ENCODE data around the gene DIABLO. TPM values are rescaled to one million over a fixed set of nuclear protein-coding genes. Genes with fewer than 3 reads are reported as not detected.
A peak's percentile ranks its signal among the peaks of the same experiment; 100 is the strongest.
"Not testable (repeated sequence)": the region's sequence is repeated elsewhere in the genome, so short reads cannot be mapped to it uniquely, and the experiment has no call there.

The DIABLO gene
- total RNA-seq, 1 experiment from 2014 or later: 85.1 TPM

- in situ Hi-C loops (cut with HindIII; ENCODE audit: low pct_unique_long_range_greater_than_20kb, low sequenced_read_pairs): no loop called here
- DNase-seq (ENCODE audit: low read depth, low spot score): no peak
These were observed 26.1 kb downstream of the DIABLO start for GRCh38 chr12:122199484-122200355.

- in situ Hi-C loops (cut with HindIII; ENCODE audit: low pct_unique_long_range_greater_than_20kb, low sequenced_read_pairs): no loop called here
- DNase-seq (ENCODE audit: low read depth, low spot score): no peak
These were observed 28.3 kb downstream of the DIABLO start for GRCh38 chr12:122197612-122197966.

DNA sequence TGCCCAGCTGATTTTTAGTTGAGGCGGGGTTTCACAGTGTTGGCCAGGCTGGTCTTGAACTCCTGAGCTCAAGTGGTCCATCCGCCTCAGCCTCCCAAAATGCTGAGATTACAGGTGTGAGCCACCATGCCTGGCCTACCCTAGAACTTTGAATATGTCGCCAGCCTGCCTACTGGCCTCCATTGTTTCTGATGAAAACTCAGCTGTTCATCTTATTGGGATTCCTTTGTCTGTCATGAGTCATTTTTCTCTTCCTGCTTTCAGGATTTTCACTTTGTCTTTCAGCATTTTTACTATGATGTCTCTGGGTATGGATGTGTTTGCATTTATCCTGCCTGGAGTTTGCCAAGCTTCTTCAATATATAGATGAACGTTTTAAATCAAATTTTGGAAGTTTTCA lies 30.4 kb downstream of the DIABLO start:
- DNase-seq (ENCODE audit: low read depth, low spot score): no peak
- in situ Hi-C loops (cut with HindIII; ENCODE audit: low pct_unique_long_range_greater_than_20kb, low sequenced_read_pairs): no loop called here

- no peak for DNase-seq (ENCODE audit: low read depth, low spot score)
- in situ Hi-C loops (cut with HindIII; ENCODE audit: low pct_unique_long_range_greater_than_20kb, low sequenced_read_pairs): no loop called here
These were observed 31.0 kb downstream of the DIABLO start for GRCh38 chr12:122194804-122195203.

GRCh38 chr12:122192441-122192840 lies 33.4 kb downstream of the DIABLO start:
- in situ Hi-C loops (cut with HindIII; ENCODE audit: low pct_unique_long_range_greater_than_20kb, low sequenced_read_pairs): no loop called here

DNA sequence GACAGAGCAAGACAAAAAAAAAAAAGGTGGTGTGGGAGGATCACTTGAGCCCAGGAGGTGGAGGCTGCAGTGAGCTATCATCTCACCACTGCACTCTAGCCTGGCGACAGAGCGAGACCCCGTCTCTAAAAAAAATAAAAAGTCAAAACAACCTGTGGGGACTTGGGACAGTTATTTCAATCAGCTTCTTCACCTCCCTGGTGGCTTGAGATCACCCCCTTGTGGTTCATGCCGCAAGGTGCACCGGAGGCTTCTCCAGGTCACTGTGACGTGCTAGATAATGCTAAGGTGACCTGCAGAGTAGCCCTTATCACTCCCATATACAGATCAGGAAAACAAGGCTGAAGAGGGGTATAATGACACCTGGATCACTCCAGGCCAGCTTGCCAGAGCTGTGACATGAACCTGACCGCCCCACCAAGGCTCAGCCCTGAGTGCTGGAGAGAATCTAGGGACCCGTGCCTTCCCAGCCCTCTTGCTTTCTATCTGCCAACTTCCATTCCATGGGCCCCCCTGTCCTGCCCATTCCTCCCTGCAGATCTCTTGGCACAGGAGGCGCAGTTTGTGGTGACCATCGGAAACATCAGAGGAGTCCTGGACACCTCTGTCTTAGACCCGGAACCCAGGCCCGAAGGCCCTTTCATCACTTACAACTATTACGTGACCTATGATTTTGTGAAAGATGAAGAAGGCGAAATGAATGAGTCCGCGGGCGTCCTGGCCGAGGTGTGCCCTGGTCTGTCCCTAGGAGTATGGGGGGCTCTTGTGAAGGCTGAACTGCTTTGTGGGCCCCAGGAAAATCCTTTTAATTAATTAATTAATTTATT lies 34.8 kb downstream of the DIABLO start:
- peak; percentile 73 for DNase-seq (ENCODE audit: low read depth, low spot score)
- in situ Hi-C loops (cut with HindIII; ENCODE audit: low pct_unique_long_range_greater_than_20kb, low sequenced_read_pairs): no loop called here

More at GRCh38 chr12:122192441-122192840, 33.4 kb downstream of the DIABLO start:
- DNase-seq (ENCODE audit: low read depth, low spot score): no peak

DNA sequence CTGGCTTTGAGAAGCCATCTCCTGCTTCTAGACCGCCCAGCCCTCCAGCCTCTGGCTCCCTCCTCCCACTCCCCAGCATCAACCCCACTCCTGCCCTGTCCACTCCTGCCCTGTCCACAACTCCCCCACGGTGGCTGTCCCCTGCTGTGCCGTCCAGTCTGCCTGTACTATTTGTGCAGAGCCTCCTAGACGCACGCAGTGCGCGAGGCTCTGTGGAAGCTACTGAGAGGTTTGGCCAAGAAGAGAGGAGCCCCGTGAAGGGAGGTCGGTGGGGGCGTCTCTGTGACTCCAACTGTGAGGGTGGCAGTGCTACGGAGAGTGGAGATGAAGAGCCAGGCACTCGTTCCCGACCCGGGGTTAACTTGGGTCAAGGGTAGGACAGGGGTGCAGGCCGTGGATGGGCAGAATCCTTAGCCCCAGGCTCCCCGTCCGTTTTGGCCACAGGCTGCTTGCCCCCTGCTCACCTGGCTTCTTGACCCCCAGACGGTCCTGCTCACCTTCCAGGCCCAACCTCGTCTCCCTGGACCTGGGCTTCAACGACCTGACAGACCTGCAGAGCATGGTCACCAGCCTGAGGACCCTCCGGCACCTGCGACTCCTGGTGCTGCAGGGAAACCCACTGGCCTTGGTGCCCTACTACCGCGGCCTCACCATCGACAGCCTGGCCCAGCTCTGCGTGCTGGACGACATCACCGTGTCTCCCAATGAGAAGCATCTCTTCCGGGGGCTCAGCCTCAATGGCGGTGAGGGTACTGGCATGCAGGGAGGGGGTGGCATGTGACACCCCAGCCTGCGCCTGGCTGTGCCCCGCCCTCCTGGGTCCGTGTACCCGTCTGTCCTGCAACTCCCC lies 36.0 kb downstream of the DIABLO start:
- no peak for DNase-seq (ENCODE audit: low read depth, low spot score)
- in situ Hi-C loops (cut with HindIII; ENCODE audit: low pct_unique_long_range_greater_than_20kb, low sequenced_read_pairs): no loop called here

GRCh38 chr12:122187466-122187865 lies 38.4 kb downstream of the DIABLO start:
- DNase-seq (ENCODE audit: low read depth, low spot score): no peak
- in situ Hi-C loops (cut with HindIII; ENCODE audit: low pct_unique_long_range_greater_than_20kb, low sequenced_read_pairs): no loop called here

- in situ Hi-C loops (cut with HindIII; ENCODE audit: low pct_unique_long_range_greater_than_20kb, low sequenced_read_pairs): no loop called here
These were observed 40.3 kb downstream of the DIABLO start for GRCh38 chr12:122185494-122186082.

GRCh38 chr12:122185079-122185478 lies 40.8 kb downstream of the DIABLO start:
- no peak for DNase-seq (ENCODE audit: low read depth, low spot score)
- in situ Hi-C loops (cut with HindIII; ENCODE audit: low pct_unique_long_range_greater_than_20kb, low sequenced_read_pairs): no loop called here

More at GRCh38 chr12:122185494-122186082, 40.3 kb downstream of the DIABLO start:
- no peak for DNase-seq (ENCODE audit: low read depth, low spot score)

DNA sequence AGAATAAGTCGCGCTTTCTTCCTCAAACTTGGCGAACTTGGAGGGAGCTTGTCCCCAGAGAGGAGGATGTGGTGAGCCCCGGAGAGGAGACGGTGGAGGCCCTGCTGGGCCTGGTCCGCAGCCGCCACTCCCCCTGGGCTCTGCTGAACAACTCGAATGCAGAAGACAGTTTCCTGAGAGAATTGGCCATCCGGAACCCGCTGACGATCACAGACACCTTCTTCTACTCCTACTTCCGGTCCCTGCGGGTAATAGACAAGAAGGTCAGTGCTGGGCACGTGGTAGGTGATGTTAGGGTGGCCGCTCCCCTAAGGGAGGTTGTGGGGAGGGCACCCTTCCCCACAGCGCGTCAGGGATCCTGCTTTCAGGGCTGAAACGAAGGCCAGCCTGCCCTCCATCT lies 41.3 kb downstream of the DIABLO start:
- in situ Hi-C loops (cut with HindIII; ENCODE audit: low pct_unique_long_range_greater_than_20kb, low sequenced_read_pairs): no loop called here
- no peak for DNase-seq (ENCODE audit: low read depth, low spot score)

- in situ Hi-C loops (cut with HindIII; ENCODE audit: low pct_unique_long_range_greater_than_20kb, low sequenced_read_pairs): no loop called here
- DNase-seq (ENCODE audit: low read depth, low spot score): no peak
These were observed 42.3 kb downstream of the DIABLO start for GRCh38 chr12:122183588-122183940.

- in situ Hi-C loops (cut with HindIII; ENCODE audit: low pct_unique_long_range_greater_than_20kb, low sequenced_read_pairs): no loop called here
- DNase-seq (ENCODE audit: low read depth, low spot score): no peak
These were observed 42.8 kb downstream of the DIABLO start, which contains the start of gene LRRC43 for GRCh38 chr12:122182887-122183587. Gene LRRC43 (plus strand): TSS chr12:122183123. CDS start chr12:122183145, 22 bp downstream.

GRCh38 chr12:122176473-122176872 lies 49.4 kb downstream of the DIABLO start:
- DNase-seq (ENCODE audit: low read depth, low spot score); in situ Hi-C loops (cut with HindIII; ENCODE audit: low pct_unique_long_range_greater_than_20kb, low sequenced_read_pairs): not testable (repeated sequence)

DNA sequence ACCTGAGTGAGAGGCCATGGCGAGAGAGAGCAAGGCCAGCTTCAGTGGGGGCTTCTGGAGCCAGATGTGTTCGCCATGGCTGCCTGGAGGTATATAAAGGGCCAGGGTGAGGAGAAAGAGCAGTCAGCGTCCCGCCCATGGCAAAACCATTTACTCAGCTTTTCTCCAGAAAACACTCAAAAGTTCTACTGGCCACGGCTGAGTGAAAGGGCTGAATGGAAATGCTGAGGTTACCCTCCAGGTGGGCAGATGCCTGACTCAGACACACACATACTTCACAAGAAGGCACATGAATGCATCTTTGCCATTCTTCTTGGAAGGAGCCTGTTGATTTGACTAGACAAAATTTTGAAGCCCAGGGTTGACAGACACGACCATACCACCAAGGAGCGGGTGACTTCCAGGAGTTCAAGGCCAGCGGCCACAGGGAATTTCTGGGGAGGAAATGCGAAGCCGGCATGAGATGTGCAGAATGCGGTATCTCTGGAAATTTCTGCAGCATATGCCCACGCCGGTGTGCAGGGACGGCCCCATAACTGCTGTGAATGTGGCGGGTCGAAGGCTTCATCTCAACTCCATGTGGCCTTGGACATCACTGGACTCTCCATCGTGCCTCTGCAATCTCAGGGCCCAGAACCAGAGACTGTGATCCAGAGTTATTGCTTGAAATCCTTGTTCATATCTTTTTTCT lies 51.6 kb downstream of the DIABLO start, which contains the start of gene IL31:
Gene IL31, minus strand, starts transcription at position 67 of the 691 bp plus-strand sequence. Its CDS starts 49 bp downstream, at position 18.
- DNase-seq (ENCODE audit: low read depth, low spot score): no peak
- in situ Hi-C loops (cut with HindIII; ENCODE audit: low pct_unique_long_range_greater_than_20kb, low sequenced_read_pairs): no loop called here

GRCh38 chr12:122172262-122172939 lies 53.5 kb downstream of the DIABLO start:
- no peak for DNase-seq (ENCODE audit: low read depth, low spot score)
- in situ Hi-C loops (cut with HindIII; ENCODE audit: low pct_unique_long_range_greater_than_20kb, low sequenced_read_pairs): no loop called here
